ENCODE results near the gene CHD2.

Gene CHD2

DNA sequence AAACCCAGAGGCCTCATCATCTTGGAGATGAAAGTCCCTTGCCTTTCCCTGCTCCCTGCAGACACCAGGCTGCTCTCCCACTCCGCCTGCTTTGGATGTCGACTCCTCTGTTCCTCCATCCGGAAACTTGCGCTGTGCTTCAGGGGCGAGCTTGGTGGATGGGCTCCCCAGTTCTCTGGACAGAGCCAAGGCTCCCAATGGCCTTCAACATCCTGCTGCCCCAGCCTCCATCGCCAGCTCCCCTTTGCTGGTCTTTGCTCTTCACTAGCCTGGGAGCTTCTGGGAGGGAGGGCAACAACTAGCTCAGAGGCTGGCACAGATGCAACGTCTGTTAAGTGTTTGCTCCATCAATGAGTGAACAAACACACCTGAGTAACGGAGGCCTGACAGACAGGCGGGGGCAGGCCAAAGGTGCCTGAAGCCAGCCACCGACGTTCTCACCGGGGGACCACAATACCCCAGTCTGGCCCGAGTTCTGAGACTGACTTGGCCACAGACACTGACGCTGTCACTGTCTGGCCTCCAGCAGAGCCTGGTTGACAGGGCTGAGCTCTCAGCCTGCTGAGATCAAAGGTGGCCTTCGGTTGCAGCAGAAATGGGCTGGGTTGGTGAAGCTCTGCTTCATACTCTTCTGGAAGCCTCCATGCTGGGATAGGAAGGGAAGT is 149.9 kb downstream of the CHD2 start:
- Histone ChIP-seq H3K36me3 (ENCODE audit: insufficient read depth, low read length) (peaks cover 76% of the 10 kb centered on the region), H2AFZ (ENCODE audit: low read depth, low read length) (no peak overlapping the region), H3K4me2 (ENCODE audit: insufficient read depth, low read length) (no peak overlapping the region), H3K9me3 (ENCODE audit: insufficient read depth, low read length, severe bottlenecking) (peaks cover 3% of the 10 kb centered on the region), H3K4me3 (ENCODE audit: low read depth in 1 of 2, low read length in 2 of 2) (no peak overlapping the region), H3K9ac (ENCODE audit: low read depth, low read length) (no peak overlapping the region), H3K27ac (ENCODE audit: low read length) (no peak overlapping the region), H4K20me1 (ENCODE audit: insufficient read depth, low read length) (no peaks in the 10 kb centered on the region), H3K4me1 (ENCODE audit: insufficient read depth, low read length) (peaks cover 17% of the 10 kb centered on the region), H3K27me3 (ENCODE audit: insufficient read depth, low read length, poor library complexity) (no peaks in the 10 kb centered on the region), H3K79me2 (ENCODE audit: insufficient read depth, low read length) (0 out of 2 replicates have a peak, but pooled peaks cover 5% of the 10 kb centered on the region)
- TF ChIP-seq, protein P1, sequence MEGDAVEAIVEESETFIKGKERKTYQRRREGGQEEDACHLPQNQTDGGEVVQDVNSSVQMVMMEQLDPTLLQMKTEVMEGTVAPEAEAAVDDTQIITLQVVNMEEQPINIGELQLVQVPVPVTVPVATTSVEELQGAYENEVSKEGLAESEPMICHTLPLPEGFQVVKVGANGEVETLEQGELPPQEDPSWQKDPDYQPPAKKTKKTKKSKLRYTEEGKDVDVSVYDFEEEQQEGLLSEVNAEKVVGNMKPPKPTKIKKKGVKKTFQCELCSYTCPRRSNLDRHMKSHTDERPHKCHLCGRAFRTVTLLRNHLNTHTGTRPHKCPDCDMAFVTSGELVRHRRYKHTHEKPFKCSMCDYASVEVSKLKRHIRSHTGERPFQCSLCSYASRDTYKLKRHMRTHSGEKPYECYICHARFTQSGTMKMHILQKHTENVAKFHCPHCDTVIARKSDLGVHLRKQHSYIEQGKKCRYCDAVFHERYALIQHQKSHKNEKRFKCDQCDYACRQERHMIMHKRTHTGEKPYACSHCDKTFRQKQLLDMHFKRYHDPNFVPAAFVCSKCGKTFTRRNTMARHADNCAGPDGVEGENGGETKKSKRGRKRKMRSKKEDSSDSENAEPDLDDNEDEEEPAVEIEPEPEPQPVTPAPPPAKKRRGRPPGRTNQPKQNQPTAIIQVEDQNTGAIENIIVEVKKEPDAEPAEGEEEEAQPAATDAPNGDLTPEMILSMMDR (IDR thresholded peaks at IDR 0.05; ENCODE audit: borderline replicate concordance, extremely low read depth, low read length, poor library complexity, severe bottlenecking) = no peak
- no peak for TF ChIP-seq EZH2 (IDR thresholded peaks at IDR 0.05; ENCODE audit: borderline replicate concordance, low read depth, low read length, severe bottlenecking)
- ATAC-seq (ENCODE audit: insufficient read depth, low read depth) (no peak), DNase-seq (no peak)

DNA sequence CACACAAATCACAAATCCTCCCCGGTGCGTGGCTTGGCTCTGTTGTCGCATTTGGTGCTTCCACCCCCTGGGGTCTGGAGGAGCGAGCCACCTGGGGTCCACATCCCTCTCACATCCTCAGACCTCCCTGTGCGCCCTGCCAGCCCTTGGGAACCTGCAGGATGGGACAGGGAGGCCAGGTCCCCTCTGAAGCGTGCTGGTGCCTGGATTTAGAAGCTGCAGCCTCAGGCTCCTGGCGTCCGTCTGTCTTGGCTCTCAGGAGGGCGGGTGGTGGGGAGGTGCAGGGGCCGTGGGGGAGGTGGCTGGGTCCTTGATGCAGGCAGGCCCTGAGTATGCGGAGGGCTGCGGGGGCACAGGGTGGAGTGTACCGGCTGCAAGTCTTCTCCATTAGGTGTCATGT is 150.5 kb downstream of the CHD2 start:
- peaks cover 3% of the 10 kb centered on the region for H3K9me3 ChIP-seq (ENCODE audit: insufficient read depth, low read length, severe bottlenecking)
- H3K4me2 ChIP-seq (ENCODE audit: insufficient read depth, low read length) = no peak overlapping the region
- H3K4me3 ChIP-seq (ENCODE audit: low read depth in 1 of 2, low read length in 2 of 2) = no peak overlapping the region
- H3K27ac ChIP-seq (ENCODE audit: low read length) = no peak overlapping the region; the same call in 1 of the 2 replicates
- no peak overlapping the region for H3K9ac ChIP-seq (ENCODE audit: low read depth, low read length)
- no peak overlapping the region for H2AFZ ChIP-seq (ENCODE audit: low read depth, low read length)
- no peaks in the 10 kb centered on the region for H4K20me1 ChIP-seq (ENCODE audit: insufficient read depth, low read length)
- peaks cover 17% of the 10 kb centered on the region for H3K4me1 ChIP-seq (ENCODE audit: insufficient read depth, low read length)
- peaks cover 76% of the 10 kb centered on the region for H3K36me3 ChIP-seq (ENCODE audit: insufficient read depth, low read length)
- H3K79me2 ChIP-seq (ENCODE audit: insufficient read depth, low read length) = 0 out of 2 replicates have a peak, but pooled peaks cover 5% of the 10 kb centered on the region
- no peak for ATAC-seq (ENCODE audit: insufficient read depth, low read depth)
- H3K27me3 ChIP-seq (ENCODE audit: insufficient read depth, low read length, poor library complexity) = no peaks in the 10 kb centered on the region
- DNase-seq = no peak
- TF ChIP-seq EZH2 (IDR thresholded peaks at IDR 0.05; ENCODE audit: borderline replicate concordance, low read depth, low read length, severe bottlenecking) = no peak
- TF ChIP-seq, protein P1 (IDR thresholded peaks at IDR 0.05; ENCODE audit: borderline replicate concordance, extremely low read depth, low read length, poor library complexity, severe bottlenecking) = no peak

DNA sequence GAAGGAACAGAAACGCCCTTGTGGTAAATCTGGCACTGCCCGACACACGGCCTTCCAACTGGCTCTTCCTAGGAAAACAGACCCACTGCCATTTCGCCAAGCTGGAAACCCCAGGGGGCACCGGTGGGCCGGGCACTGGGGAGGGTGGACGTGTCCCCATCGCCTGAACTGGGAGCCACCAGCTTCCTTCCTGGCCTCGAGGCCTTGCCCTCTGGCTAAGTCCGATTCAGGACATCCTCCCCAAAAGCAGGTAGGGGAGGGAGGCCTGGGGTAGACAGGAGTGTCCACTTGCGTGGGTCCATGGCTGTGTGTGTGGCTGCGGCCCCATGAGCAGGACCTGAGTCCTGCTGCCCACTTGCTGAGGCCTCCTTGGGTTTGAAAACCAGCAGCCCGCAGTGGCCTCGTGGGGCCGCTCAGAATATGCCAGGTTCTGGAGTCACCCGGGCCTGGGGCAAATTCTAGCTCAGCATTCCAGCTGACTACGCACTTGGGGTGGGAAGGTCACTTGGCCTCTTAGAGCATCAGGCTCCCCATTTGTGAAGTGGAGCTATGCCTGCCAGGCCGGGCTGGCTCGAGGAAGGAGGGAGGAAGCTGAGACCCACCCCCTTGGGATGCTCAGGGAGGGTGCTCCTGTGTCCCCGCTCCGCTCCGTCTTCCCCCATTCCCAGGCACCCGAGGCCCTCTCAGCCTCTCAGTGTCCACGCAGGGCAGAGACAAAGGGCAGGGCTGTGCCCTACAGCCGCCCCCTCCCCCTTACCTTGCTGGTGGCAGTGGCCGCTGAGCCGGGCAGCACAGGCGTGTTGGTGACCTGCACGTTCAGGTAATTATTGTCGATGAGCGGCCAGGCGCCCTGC is 151.3 kb downstream of the CHD2 start:
- DNase-seq (no peak), ATAC-seq (ENCODE audit: insufficient read depth, low read depth) (no peak)
- Histone ChIP-seq H3K27ac (ENCODE audit: low read length) (no peak overlapping the region), H3K27me3 (ENCODE audit: insufficient read depth, low read length, poor library complexity) (no peaks in the 10 kb centered on the region), H4K20me1 (ENCODE audit: insufficient read depth, low read length) (no peaks in the 10 kb centered on the region), H3K36me3 (ENCODE audit: insufficient read depth, low read length) (peaks cover 70% of the 10 kb centered on the region), H2AFZ (ENCODE audit: low read depth, low read length) (no peak overlapping the region), H3K4me2 (ENCODE audit: insufficient read depth, low read length) (no peak overlapping the region), H3K4me3 (ENCODE audit: low read depth in 1 of 2, low read length in 2 of 2) (no peak overlapping the region), H3K79me2 (ENCODE audit: insufficient read depth, low read length) (0 out of 2 replicates have a peak, but pooled peaks cover 5% of the 10 kb centered on the region), H3K4me1 (ENCODE audit: insufficient read depth, low read length) (peaks cover 17% of the 10 kb centered on the region), H3K9me3 (ENCODE audit: insufficient read depth, low read length, severe bottlenecking) (no peaks in the 10 kb centered on the region), H3K9ac (ENCODE audit: low read depth, low read length) (no peak overlapping the region)
- no peak for TF ChIP-seq EZH2 (IDR thresholded peaks at IDR 0.05; ENCODE audit: borderline replicate concordance, low read depth, low read length, severe bottlenecking)
- TF ChIP-seq, protein P1 (IDR thresholded peaks at IDR 0.05; ENCODE audit: borderline replicate concordance, extremely low read depth, low read length, poor library complexity, severe bottlenecking) = no peak
